ENCODE data around the gene NANS. TPM values are rescaled to one million over a fixed set of nuclear protein-coding genes. Genes with fewer than 3 reads are reported as not detected.

The NANS gene
- polyA plus RNA-seq, 1 donor from 2014 or later = 16.9 TPM

- Histone ChIP-seq H4K20me1 (ENCODE audit: insufficient read depth) (no peaks in the 10 kb centered on the region), H3K79me2 (replicated peaks; ENCODE audit: insufficient read depth, low read length) (no peaks in the 10 kb centered on the region), H3K9ac (ENCODE audit: low read length) (no peak overlapping the region), H3F3A (ENCODE audit: insufficient read depth, low read length, poor library complexity, severe bottlenecking) (no peaks in the 10 kb centered on the region), H3K4me3 (ENCODE audit: low read length) (no peak overlapping the region), H3K36me3 (ENCODE audit: insufficient read depth, low read length) (no peaks in the 10 kb centered on the region), H3K27ac (ENCODE audit: low read length) (no peak overlapping the region), H3K27me3 (ENCODE audit: insufficient read depth, low read depth, low read length) (no peaks in the 10 kb centered on the region), H3K9me2 (ENCODE audit: insufficient read depth, low read length) (no peaks in the 10 kb centered on the region), H2AFZ (ENCODE audit: low read depth, low read length) (no peak overlapping the region), H3K4me2 (ENCODE audit: low read length) (no peak overlapping the region), H3K9me3 (ENCODE audit: low read length) (no peaks in the 10 kb centered on the region)
- TF ChIP-seq POLR2AphosphoS5 (IDR thresholded peaks at IDR 0.05) (no peak), SMC3 (conservative IDR thresholded peaks at IDR 0.05; ENCODE audit: poor library complexity) (no peak), EP300 (conservative IDR thresholded peaks at IDR 0.05; ENCODE audit: poor library complexity, severe bottlenecking) (no peak), MXI1 (conservative IDR thresholded peaks at IDR 0.05; ENCODE audit: poor library complexity, severe bottlenecking) (no peak), EZH2 (IDR thresholded peaks at IDR 0.05; ENCODE audit: borderline replicate concordance, insufficient read depth, low read length, poor library complexity, severe bottlenecking) (no peak), RAD21 (conservative IDR thresholded peaks at IDR 0.05) (no peak), TAF1 (IDR thresholded peaks at IDR 0.05; ENCODE audit: low read depth) (no peak), REST (IDR thresholded peaks at IDR 0.05; ENCODE audit: borderline replicate concordance) (no peak)
- TF ChIP-seq, protein P1, sequence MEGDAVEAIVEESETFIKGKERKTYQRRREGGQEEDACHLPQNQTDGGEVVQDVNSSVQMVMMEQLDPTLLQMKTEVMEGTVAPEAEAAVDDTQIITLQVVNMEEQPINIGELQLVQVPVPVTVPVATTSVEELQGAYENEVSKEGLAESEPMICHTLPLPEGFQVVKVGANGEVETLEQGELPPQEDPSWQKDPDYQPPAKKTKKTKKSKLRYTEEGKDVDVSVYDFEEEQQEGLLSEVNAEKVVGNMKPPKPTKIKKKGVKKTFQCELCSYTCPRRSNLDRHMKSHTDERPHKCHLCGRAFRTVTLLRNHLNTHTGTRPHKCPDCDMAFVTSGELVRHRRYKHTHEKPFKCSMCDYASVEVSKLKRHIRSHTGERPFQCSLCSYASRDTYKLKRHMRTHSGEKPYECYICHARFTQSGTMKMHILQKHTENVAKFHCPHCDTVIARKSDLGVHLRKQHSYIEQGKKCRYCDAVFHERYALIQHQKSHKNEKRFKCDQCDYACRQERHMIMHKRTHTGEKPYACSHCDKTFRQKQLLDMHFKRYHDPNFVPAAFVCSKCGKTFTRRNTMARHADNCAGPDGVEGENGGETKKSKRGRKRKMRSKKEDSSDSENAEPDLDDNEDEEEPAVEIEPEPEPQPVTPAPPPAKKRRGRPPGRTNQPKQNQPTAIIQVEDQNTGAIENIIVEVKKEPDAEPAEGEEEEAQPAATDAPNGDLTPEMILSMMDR (IDR thresholded peaks at IDR 0.05; ENCODE audit: poor library complexity, severe bottlenecking) = no peak
Observed at GRCh38 chr9:98022447-98022846, 34.1 kb upstream of the NANS start.

- Histone ChIP-seq H4K20me1 (ENCODE audit: insufficient read depth) (no peaks in the 10 kb centered on the region), H2AFZ (ENCODE audit: low read depth, low read length) (no peak overlapping the region), H3K27ac (ENCODE audit: low read length) (no peak overlapping the region), H3K9me2 (ENCODE audit: insufficient read depth, low read length) (no peaks in the 10 kb centered on the region), H3K9ac (ENCODE audit: low read length) (no peak overlapping the region), H3K79me2 (replicated peaks; ENCODE audit: insufficient read depth, low read length) (no peaks in the 10 kb centered on the region), H3K9me3 (ENCODE audit: low read length) (no peaks in the 10 kb centered on the region), H3F3A (ENCODE audit: insufficient read depth, low read length, poor library complexity, severe bottlenecking) (no peaks in the 10 kb centered on the region), H3K4me3 (ENCODE audit: low read length) (no peak overlapping the region), H3K36me3 (ENCODE audit: insufficient read depth, low read length) (no peaks in the 10 kb centered on the region), H3K4me2 (ENCODE audit: low read length) (no peak overlapping the region), H3K27me3 (ENCODE audit: insufficient read depth, low read depth, low read length) (no peaks in the 10 kb centered on the region)
- TF ChIP-seq, protein P1 (IDR thresholded peaks at IDR 0.05; ENCODE audit: poor library complexity, severe bottlenecking) = no peak
- TF ChIP-seq SMC3 (conservative IDR thresholded peaks at IDR 0.05; ENCODE audit: poor library complexity) (no peak), POLR2AphosphoS5 (IDR thresholded peaks at IDR 0.05) (no peak), TAF1 (IDR thresholded peaks at IDR 0.05; ENCODE audit: low read depth) (no peak), REST (IDR thresholded peaks at IDR 0.05; ENCODE audit: borderline replicate concordance) (no peak), EP300 (conservative IDR thresholded peaks at IDR 0.05; ENCODE audit: poor library complexity, severe bottlenecking) (no peak), RAD21 (conservative IDR thresholded peaks at IDR 0.05) (no peak), EZH2 (IDR thresholded peaks at IDR 0.05; ENCODE audit: borderline replicate concordance, insufficient read depth, low read length, poor library complexity, severe bottlenecking) (no peak), MXI1 (conservative IDR thresholded peaks at IDR 0.05; ENCODE audit: poor library complexity, severe bottlenecking) (no peak)
Observed at GRCh38 chr9:98024702-98025101, 31.8 kb upstream of the NANS start.
